Sigmoid colon (tissue), 7 donors: ENCODE measurements around the gene SMG7. TPM values are rescaled to one million over a fixed set of nuclear protein-coding genes. Genes with fewer than 3 reads are reported as not detected.

Source experiments
- DNase-seq: peaks from one replicate; pipeline ENCODE4 v3.0.0-alpha.2; 2019
- H3K27ac ChIP-seq, 4 donors: fragments of 200-600 bp; sonication (generic); one replicate each; pipeline ENCODE4 v1.5.1; 2016 to 2019; ENCODE audit warnings: mild to moderate bottlenecking in 1 of 4
- H3K27me3 ChIP-seq, 3 donors: fragments of 200-600 bp; sonication (generic); one replicate each; pipeline ENCODE4 v1.5.1; 2019; ENCODE audit warnings: mild to moderate bottlenecking in 1 of 3
- H3K36me3 ChIP-seq, 4 donors: fragments of 200-600 bp; sonication (generic); one replicate each; pipeline ENCODE4 v1.5.1; 2016 to 2019
- H3K4me1 ChIP-seq, 4 donors: fragments of 200-600 bp; sonication (generic); one replicate each; pipeline ENCODE4 v1.5.1; 2017 to 2019
- H3K4me3 ChIP-seq, 4 donors: fragments of 200-600 bp; sonication (generic); one replicate each; pipeline ENCODE4 v1.5.1; 2017 to 2019; ENCODE audit warnings: mild to moderate bottlenecking in 2 of 4, moderate library complexity in 1 of 4
- H3K9me3 ChIP-seq, 4 donors: fragments of 200-600 bp in 3 of 4; sonication (generic) in 3 of 4; one replicate each; pipeline versions ENCODE4 v1.5.1 to v1.6.1; 2013 to 2019
- EP300 ChIP-seq, 4 donors: sonication (generic); formaldehyde crosslinking; IDR thresholded peaks; one replicate each; pipeline ENCODE4 v1.6.1; 2017; ENCODE audit warnings: antibody characterized with exemption in 4 of 4
- POLR2A ChIP-seq, 2 donors: fragments of 450-650 bp; IDR thresholded peaks; one replicate each; pipeline ENCODE4 v1.6.1; 2016; ENCODE audit warnings: antibody characterized with exemption in 2 of 2, mild to moderate bottlenecking in 2 of 2, moderate library complexity in 2 of 2
- POLR2AphosphoS5 ChIP-seq, 4 donors: sonication (generic); formaldehyde crosslinking; IDR thresholded peaks; one replicate each; pipeline ENCODE4 v1.6.1; 2017; ENCODE audit warnings: antibody characterized with exemption in 4 of 4
- WGBS, 2 donors: extraction: QIAGEN DNeasy Blood & Tissue Kit; methylation state at CpG; one replicate each; pipeline ENCODE4 v1.1.7; 2013; 5-methylcytosine and 5-hydroxymethylcytosine counted together
- intact Hi-C: fragments of 100-400 bp; cut with DNase I; formaldehyde crosslinking; loops from one replicate; pipeline ENCODE4 v1.15.1; 2023
- polyA plus RNA-seq, 3 donors: library from polyadenylated mRNA; stranded (reverse); fragments of 200-250 nt; gene quantifications; one replicate each; pipeline ENCODE4 v1.2.3, GENCODE V29; 2013
- total RNA-seq, 4 donors: library from RNA; depleted of rRNA; stranded (reverse); fragments of >200 nt; gene quantifications; one replicate each; pipeline ENCODE4 v1.1.0, GENCODE V29; 2016
- TF ChIP-seq, protein P1 (sequence below), 4 experiments: fragments of 450-650 bp in 3 of 4; fragments of 200-600 bp in 1 of 4; IDR thresholded peaks; one replicate each; pipeline ENCODE4 v1.5.1; 2016 to 2019; ENCODE audit warnings: antibody characterized with exemption in 4 of 4, mild to moderate bottlenecking in 3 of 4, moderate library complexity in 2 of 4
- donor health status: healthy with polysubstance abuse.
- donor health status: Bipolar disorder and iron deficiency.
- donor health status: healthy.

The SMG7 gene
- total and polyA plus RNA-seq, 7 donors = 16.8 to 46.5 (median 31.9) TPM

DNA sequence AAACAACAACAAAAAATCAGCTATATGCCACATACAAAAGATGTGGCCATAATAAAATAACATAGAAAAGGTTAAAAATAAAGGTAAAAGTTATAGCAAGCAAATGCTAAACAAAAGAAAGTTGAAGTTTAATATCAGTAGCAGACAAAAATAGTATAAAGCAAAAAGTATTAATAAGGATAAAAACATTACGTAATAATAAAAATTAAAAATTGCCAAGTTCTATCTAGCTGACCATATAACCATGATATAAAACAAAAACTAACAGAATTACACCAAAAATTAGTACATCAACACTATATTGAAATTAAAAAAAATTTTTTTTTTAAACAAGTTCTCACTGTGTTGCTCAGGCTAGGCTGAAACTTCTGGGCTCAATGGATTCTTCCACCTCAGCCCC lies 15.5 kb upstream of the SMG7 start:
- no peak overlapping the region for H3K4me3 ChIP-seq
- H3K4me1 ChIP-seq = no peaks in the 10 kb centered on the region
- no peak for TF ChIP-seq EP300 (IDR thresholded peaks at IDR 0.05)
- TF ChIP-seq POLR2AphosphoS5 (IDR thresholded peaks at IDR 0.05) = no peak
- TF ChIP-seq POLR2A (IDR thresholded peaks at IDR 0.05) = no peak
- TF ChIP-seq, protein P1, sequence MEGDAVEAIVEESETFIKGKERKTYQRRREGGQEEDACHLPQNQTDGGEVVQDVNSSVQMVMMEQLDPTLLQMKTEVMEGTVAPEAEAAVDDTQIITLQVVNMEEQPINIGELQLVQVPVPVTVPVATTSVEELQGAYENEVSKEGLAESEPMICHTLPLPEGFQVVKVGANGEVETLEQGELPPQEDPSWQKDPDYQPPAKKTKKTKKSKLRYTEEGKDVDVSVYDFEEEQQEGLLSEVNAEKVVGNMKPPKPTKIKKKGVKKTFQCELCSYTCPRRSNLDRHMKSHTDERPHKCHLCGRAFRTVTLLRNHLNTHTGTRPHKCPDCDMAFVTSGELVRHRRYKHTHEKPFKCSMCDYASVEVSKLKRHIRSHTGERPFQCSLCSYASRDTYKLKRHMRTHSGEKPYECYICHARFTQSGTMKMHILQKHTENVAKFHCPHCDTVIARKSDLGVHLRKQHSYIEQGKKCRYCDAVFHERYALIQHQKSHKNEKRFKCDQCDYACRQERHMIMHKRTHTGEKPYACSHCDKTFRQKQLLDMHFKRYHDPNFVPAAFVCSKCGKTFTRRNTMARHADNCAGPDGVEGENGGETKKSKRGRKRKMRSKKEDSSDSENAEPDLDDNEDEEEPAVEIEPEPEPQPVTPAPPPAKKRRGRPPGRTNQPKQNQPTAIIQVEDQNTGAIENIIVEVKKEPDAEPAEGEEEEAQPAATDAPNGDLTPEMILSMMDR (IDR thresholded peaks at IDR 0.05) = no peak
- intact Hi-C loops = no loop called here
- no peaks in the 10 kb centered on the region for H3K36me3 ChIP-seq
- no peak for DNase-seq
- H3K27me3 ChIP-seq = no peaks in the 10 kb centered on the region
- H3K9me3 ChIP-seq = no peaks in the 10 kb centered on the region
- H3K27ac ChIP-seq = no peak overlapping the region
- 94 to 96% methylated on average over 1 of the region's 1 CpG for WGBS, 2 donors

DNA sequence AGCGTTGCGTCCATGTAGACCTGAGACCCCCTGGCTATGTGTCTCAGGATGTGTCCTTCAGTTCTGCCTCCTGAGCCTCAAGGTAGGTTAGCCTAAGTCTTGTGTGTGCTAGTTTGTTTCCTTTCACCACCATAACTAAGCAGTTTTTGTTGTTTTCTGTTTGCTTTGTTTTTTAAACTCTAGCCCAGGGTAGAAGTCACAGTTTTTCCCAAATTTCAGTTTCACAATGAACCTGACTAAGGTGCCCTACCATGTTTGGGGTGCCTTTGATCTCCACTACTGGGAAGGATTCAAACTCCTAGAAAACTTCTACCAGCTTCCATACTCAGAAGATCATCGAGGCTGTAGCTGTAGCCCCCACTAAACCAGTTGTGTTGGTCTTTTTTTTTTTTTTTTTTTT lies 14.8 kb upstream of the SMG7 start:
- intact Hi-C loops = no loop called here
- H3K4me1 ChIP-seq = no peaks in the 10 kb centered on the region
- no peak overlapping the region for H3K27ac ChIP-seq
- no peak for DNase-seq
- WGBS, 2 donors = 92 to 93% methylated on average over 3 of the region's 3 CpGs
- no peaks in the 10 kb centered on the region for H3K27me3 ChIP-seq
- no peak overlapping the region for H3K4me3 ChIP-seq
- H3K36me3 ChIP-seq = no peaks in the 10 kb centered on the region
- TF ChIP-seq POLR2AphosphoS5 (IDR thresholded peaks at IDR 0.05) (no peak), POLR2A (IDR thresholded peaks at IDR 0.05) (no peak), EP300 (IDR thresholded peaks at IDR 0.05) (no peak)
- H3K9me3 ChIP-seq = no peaks in the 10 kb centered on the region

- TF ChIP-seq POLR2A (IDR thresholded peaks at IDR 0.05) (no peak), EP300 (IDR thresholded peaks at IDR 0.05) (no peak)
- WGBS, 2 donors = 80 to 87% methylated on average over 2 of the region's 2 CpGs
- no peak for DNase-seq
- no peak overlapping the region for H3K27ac ChIP-seq
- H3K9me3 ChIP-seq = no peaks in the 10 kb centered on the region
- H3K36me3 ChIP-seq = no peaks in the 10 kb centered on the region
- no peak overlapping the region for H3K4me3 ChIP-seq
- H3K4me1 ChIP-seq = no peaks in the 10 kb centered on the region
- H3K27me3 ChIP-seq = no peaks in the 10 kb centered on the region
- intact Hi-C loops = no loop called here
These were observed 11.7 kb upstream of the SMG7 start for GRCh38 chr1:183460596-183460995.

DNA sequence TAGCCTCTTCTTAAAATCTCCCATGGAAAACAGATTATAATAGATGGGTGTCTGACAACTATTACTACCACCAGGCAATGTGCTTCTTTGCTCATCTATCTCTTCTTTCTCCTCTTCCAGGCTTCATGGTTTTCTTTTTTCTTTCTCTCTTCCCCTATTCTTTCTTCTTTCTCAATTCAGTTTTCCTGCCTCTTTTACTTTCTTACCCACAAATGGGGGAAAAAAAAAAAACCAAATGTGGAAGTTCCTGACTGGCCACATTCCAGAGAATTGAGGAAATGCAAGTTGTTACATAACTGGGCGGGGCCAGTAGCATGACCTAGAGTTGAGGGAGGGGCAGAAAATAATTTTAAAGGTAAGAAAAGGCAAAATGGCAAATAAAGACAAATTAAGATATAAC lies 10.9 kb upstream of the SMG7 start:
- WGBS, 2 donors = 36 to 68% methylated on average over 1 of the region's 1 CpG
- intact Hi-C loops = no loop called here
- Histone ChIP-seq H3K36me3 (no peaks in the 10 kb centered on the region), H3K4me3 (no peak overlapping the region), H3K4me1 (no peaks in the 10 kb centered on the region), H3K27ac (no peak overlapping the region), H3K27me3 (no peaks in the 10 kb centered on the region), H3K9me3 (no peaks in the 10 kb centered on the region)
- no peak for TF ChIP-seq POLR2AphosphoS5 (IDR thresholded peaks at IDR 0.05)
- TF ChIP-seq, protein P1 (IDR thresholded peaks at IDR 0.05) = no peak
- TF ChIP-seq EP300 (IDR thresholded peaks at IDR 0.05) = no peak
- TF ChIP-seq POLR2A (IDR thresholded peaks at IDR 0.05) = no peak
- DNase-seq = no peak

GRCh38 chr1:183463566-183463965 lies 8.7 kb upstream of the SMG7 start:
- intact Hi-C loops = no loop called here
- 83 to 89% methylated on average over 2 of the region's 2 CpGs for WGBS, 2 donors
- Histone ChIP-seq H3K9me3 (no peaks in the 10 kb centered on the region), H3K27me3 (no peaks in the 10 kb centered on the region), H3K27ac (no peak overlapping the region), H3K4me3 (no peak overlapping the region), H3K36me3 (no peaks in the 10 kb centered on the region), H3K4me1 (no peaks in the 10 kb centered on the region)
- TF ChIP-seq POLR2A (IDR thresholded peaks at IDR 0.05) (no peak), EP300 (IDR thresholded peaks at IDR 0.05) (no peak), POLR2AphosphoS5 (IDR thresholded peaks at IDR 0.05) (no peak)
- TF ChIP-seq, protein P1 (IDR thresholded peaks at IDR 0.05) = no peak
- DNase-seq = no peak

GRCh38 chr1:183466781-183467180 lies 5.5 kb upstream of the SMG7 start:
- peaks cover 0 to 4% (median 4%) of the 10 kb centered on the region in 4 donors for H3K4me1 ChIP-seq
- H3K9me3 ChIP-seq = no peaks in the 10 kb centered on the region
- no peaks in the 10 kb centered on the region for H3K27me3 ChIP-seq
- WGBS, 2 donors = 40 to 52% methylated on average over 2 of the region's 2 CpGs
- H3K27ac ChIP-seq = no peak overlapping the region
- no peak for DNase-seq
- H3K36me3 ChIP-seq = no peaks in the 10 kb centered on the region
- intact Hi-C loops = no loop called here
- no peak overlapping the region for H3K4me3 ChIP-seq
- TF ChIP-seq POLR2A (IDR thresholded peaks at IDR 0.05) (no peak), POLR2AphosphoS5 (IDR thresholded peaks at IDR 0.05) (no peak), EP300 (IDR thresholded peaks at IDR 0.05) (no peak)
- TF ChIP-seq, protein P1 (IDR thresholded peaks at IDR 0.05) = no peak
